T-cell (primary cell): ENCODE measurements around the gene NLRP9. TPM values are rescaled to one million over a fixed set of nuclear protein-coding genes. Genes with fewer than 3 reads are reported as not detected.
"Not testable (repeated sequence)": the region's sequence is repeated elsewhere in the genome, so short reads cannot be mapped to it uniquely, and the experiment has no call there.

Experiments used
- ATAC-seq, 4 experiments: fragments of 200-7000 bp in 3 of 4; fragments of 150-1000 bp in 1 of 4; cut with Tn5 transposase; replicated peaks in 1 of 4; 1 replicate in 3 of 4; 2 replicates in 1 of 4; pipeline ENCODE4 v1.10.0; 2021; ENCODE audit warnings: moderate library complexity in 3 of 4, mild to moderate bottlenecking in 2 of 4, moderate number of reproducible peaks in 1 of 4
- CTCF ChIA-PET, 2 donors: fragments of 300-600 bp; sonication (Branson Sonifier 250); formaldehyde crosslinking; loops; one replicate each; lab custom pipeline; 2022; ENCODE audit warnings: antibody characterized with exemption in 2 of 2; lab: Charles Lee
- POLR2A ChIA-PET, 2 donors: fragments of 300-600 bp; sonication (Branson Sonifier 250); formaldehyde crosslinking; loops; one replicate each; lab custom pipeline; 2022; ENCODE audit warnings: antibody characterized with exemption in 2 of 2; lab: Charles Lee
- DNase-seq, 35 experiments: peaks; one replicate each; pipeline versions ENCODE4 v3.0.0 to v3.0.0-alpha.2; 2013 to 2023
- H3K27ac ChIP-seq: one replicate; pipeline ENCODE4 v1.5.1; 2013; ENCODE audit warnings: low read length
- H3K27me3 ChIP-seq, 2 experiments: replicated peaks in 1 of 2; 1 replicate in 1 of 2; 2 replicates in 1 of 2; pipeline versions ENCODE4 v1.6.1 to v1.7.0; 2013; ENCODE audit warnings: low read length in 1 of 2, mixed read lengths in 1 of 2; ENCODE audit not compliant: control insufficient read depth in 2 of 2, insufficient read depth in 2 of 2; ENCODE audit errors: extremely low read depth in 1 of 2
- H3K36me3 ChIP-seq, 2 donors: 1 replicate in 1 of 2; 2 replicates in 1 of 2; pipeline versions ENCODE4 v1.6.1 to v1.7.0; 2013; ENCODE audit warnings: low read length in 1 of 2; ENCODE audit not compliant: control insufficient read depth in 2 of 2, insufficient read depth in 1 of 2; ENCODE audit errors: extremely low read depth in 1 of 2
- H3K4me1 ChIP-seq, 2 experiments: 1 replicate in 1 of 2; 2 replicates in 1 of 2; pipeline versions ENCODE4 v1.6.1 to v1.7.0; 2013; ENCODE audit warnings: low read length in 2 of 2, mixed read lengths in 1 of 2; ENCODE audit not compliant: insufficient read depth in 2 of 2, control insufficient read depth in 1 of 2; ENCODE audit errors: extremely low read depth in 1 of 2
- H3K4me3 ChIP-seq, 2 donors: 1 replicate in 1 of 2; 2 replicates in 1 of 2; pipeline versions ENCODE4 v1.5.1 to v1.7.0; 2013; ENCODE audit warnings: mild to moderate bottlenecking in 2 of 2, low read length in 1 of 2, moderate library complexity in 1 of 2; ENCODE audit not compliant: control insufficient read depth in 1 of 2; ENCODE audit errors: extremely low read depth in 1 of 2
- H3K9me3 ChIP-seq: 2 replicates; pipeline ENCODE4 v1.7.0; 2013
- H3K27ac Mint-ChIP-seq, 2 donors: one replicate each; pipeline ENCODE4 v1.8.0; 2020 to 2021; ENCODE audit warnings: mild to moderate bottlenecking in 2 of 2, mixed read lengths in 2 of 2
- H3K27me3 Mint-ChIP-seq, 2 donors: one replicate each; pipeline ENCODE4 v1.8.0; 2021 to 2022; ENCODE audit warnings: mixed read lengths in 2 of 2
- H3K36me3 Mint-ChIP-seq: one replicate; pipeline ENCODE4 v1.8.0; 2021; ENCODE audit warnings: mixed read lengths
- H3K4me1 Mint-ChIP-seq, 3 donors: one replicate each; pipeline ENCODE4 v1.8.0; 2020 to 2022; ENCODE audit warnings: mixed read lengths in 3 of 3, mild to moderate bottlenecking in 1 of 3
- H3K4me3 Mint-ChIP-seq, 3 donors: one replicate each; pipeline ENCODE4 v1.8.0; 2020 to 2022; ENCODE audit warnings: mild to moderate bottlenecking in 3 of 3, mixed read lengths in 3 of 3, moderate library complexity in 3 of 3
- H3K9me3 Mint-ChIP-seq, 3 donors: one replicate each; pipeline ENCODE4 v1.8.0; 2020 to 2022; ENCODE audit warnings: mixed read lengths in 3 of 3
- WGBS: methylation state at CpG from one replicate; pipeline ENCODE4 v1.1.5; 2013; ENCODE audit warnings: missing lambda C conversion rate; ENCODE audit not compliant: insufficient coverage; 5-methylcytosine and 5-hydroxymethylcytosine counted together
- total RNA-seq, 35 experiments: library from RNA in 6 of 35; stranded (reverse) in 6 of 35; fragments of 120-200 nt in 1 of 35; gene quantifications; one replicate each; pipeline versions ENCODE4 v1.2.1 to v1.2.4 and lab custom pipeline; 2013 to 2026

The NLRP9 gene
- total RNA-seq, 5 donors from 2014 or later (not counting 1 experiment from before 2014, with no cell fraction given), result not detected

DNA sequence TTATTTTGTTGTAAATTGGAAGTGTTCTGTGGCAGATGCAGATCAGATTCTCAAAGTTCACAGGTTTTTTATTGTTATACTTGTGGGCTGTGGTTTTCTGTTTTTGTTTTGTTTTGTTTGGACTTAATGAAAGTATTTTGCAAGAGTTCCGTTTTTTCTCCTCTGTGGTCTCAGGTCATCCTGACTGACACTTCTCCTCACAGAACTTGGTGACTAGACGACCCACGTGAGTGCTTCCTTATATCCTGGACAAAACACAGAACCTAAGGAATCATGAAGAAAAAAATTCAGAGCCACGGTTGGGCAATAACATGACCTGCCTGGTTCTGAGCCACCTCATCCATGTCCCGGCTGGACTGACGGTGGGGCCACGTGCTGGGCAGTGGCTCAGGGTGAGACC, 28.3 kb upstream of the NLRP9 start:
- peaks cover 0 to 10% of the 10 kb centered on the region in 2 experiments for H3K27me3 ChIP-seq
- DNase-seq (no peak), ATAC-seq (no peak)
- no peak overlapping the region for H3K4me3 Mint-ChIP-seq
- CTCF ChIA-PET, result no interaction called here
- H3K4me1 ChIP-seq, result no peaks in the 10 kb centered on the region
- H3K4me1 Mint-ChIP-seq, result no peaks in the 10 kb centered on the region
- H3K36me3 ChIP-seq, result no peaks in the 10 kb centered on the region
- H3K27me3 Mint-ChIP-seq, result peaks cover 24 to 36% of the 10 kb centered on the region in 2 donors
- POLR2A ChIA-PET, result no interaction called here
- H3K9me3 Mint-ChIP-seq, result peaks cover 2 to 4% (median 2%) of the 10 kb centered on the region in 3 donors
- no peaks in the 10 kb centered on the region for H3K9me3 ChIP-seq
- H3K36me3 Mint-ChIP-seq, result no peaks in the 10 kb centered on the region
- 58% methylated on average over 6 of the region's 7 CpGs for WGBS
- H3K27ac Mint-ChIP-seq, result no peak overlapping the region
- no peak overlapping the region for H3K27ac ChIP-seq
- H3K4me3 ChIP-seq, result no peak overlapping the region

DNA sequence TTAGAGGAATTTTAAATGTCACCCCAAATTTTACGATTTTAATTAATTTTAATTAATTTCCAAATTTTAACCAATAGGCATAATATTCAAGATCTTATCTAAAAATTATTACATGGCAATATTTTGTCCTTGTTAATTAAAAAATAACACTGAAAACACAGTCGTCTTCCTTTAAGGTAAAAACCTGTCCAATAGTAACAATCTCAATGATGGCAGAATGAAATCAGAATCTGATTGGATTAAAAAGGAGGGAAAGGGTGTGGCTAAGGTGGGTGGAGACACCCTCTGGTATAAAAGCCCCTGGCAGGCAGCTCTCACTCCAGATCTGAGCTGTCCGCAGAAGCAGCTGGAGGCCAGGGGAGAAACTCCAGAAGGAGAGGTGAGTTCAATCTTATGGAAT, 20.6 kb upstream of the NLRP9 start, which contains the start of gene RFPL4A:
RFPL4A (plus strand) TSS at position 301 of the 400 bp plus-strand sequence. CDS start 2,704 bp downstream, outside the sequence.
- no CpG with 5 or more reads among the region's 3 CpGs for WGBS
- H3K27ac ChIP-seq, H3K27me3 ChIP-seq, DNase-seq, ATAC-seq, H3K4me3 ChIP-seq, H3K4me1 Mint-ChIP-seq, CTCF ChIA-PET, H3K9me3 ChIP-seq, H3K4me3 Mint-ChIP-seq, POLR2A ChIA-PET, H3K4me1 ChIP-seq, H3K36me3 ChIP-seq, H3K27ac Mint-ChIP-seq, H3K36me3 Mint-ChIP-seq: not testable (repeated sequence)
- Mint-ChIP-seq H3K9me3 (peaks cover 0 to 14% (median 10%) of the 10 kb centered on the region in 3 donors), H3K27me3 (peaks cover 8 to 21% of the 10 kb centered on the region in 2 donors)

DNA sequence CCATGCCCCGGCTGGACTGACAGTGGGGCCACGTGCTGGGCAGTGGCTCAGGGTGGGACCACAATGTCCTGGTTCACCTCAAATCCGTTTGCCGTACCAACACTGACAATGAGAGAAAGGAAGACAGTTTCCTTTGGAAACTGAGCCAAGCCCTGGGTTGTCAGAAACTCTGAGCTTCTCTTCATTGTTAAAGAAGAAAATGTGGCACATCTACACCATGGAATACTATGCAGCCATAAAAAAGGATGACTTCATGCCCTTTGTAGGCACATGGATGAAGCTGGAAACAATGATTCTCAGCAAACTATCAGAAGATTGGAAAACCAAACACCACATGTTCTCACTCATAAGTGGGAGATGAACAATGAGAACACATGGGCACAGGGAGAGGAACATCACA, 18.6 kb upstream of the NLRP9 start:
- H3K36me3 ChIP-seq, H3K27me3 ChIP-seq, H3K36me3 Mint-ChIP-seq, ATAC-seq, H3K4me3 ChIP-seq, H3K4me1 Mint-ChIP-seq, H3K4me1 ChIP-seq, H3K4me3 Mint-ChIP-seq, H3K27ac ChIP-seq, H3K9me3 ChIP-seq, POLR2A ChIA-PET, DNase-seq, H3K27ac Mint-ChIP-seq, CTCF ChIA-PET: not testable (repeated sequence)
- peaks cover 0 to 14% (median 10%) of the 10 kb centered on the region in 3 donors for H3K9me3 Mint-ChIP-seq
- H3K27me3 Mint-ChIP-seq, result peaks cover 8 to 25% of the 10 kb centered on the region in 2 donors
- WGBS, result 73% methylated on average over 4 of the region's 4 CpGs

DNA sequence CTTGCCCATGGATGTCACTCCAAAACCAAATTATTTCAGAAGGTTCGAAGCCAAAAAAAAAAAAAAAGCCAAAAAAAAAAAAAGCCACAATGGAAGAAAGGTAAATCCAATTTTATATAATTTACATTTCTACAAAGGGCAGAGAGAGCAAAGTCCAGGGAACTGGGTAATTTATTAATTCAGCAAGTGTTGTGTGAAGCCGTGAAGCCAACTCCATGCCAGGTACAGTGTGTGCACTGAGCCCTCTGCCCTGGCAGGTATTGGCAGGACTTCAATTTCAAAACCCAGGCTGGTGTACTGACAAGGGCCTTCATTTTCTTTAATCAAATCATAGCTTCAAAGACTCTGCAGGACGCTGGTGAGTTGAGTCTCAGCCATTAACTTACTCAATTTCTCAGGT, 15.2 kb upstream of the NLRP9 start:
- CTCF ChIA-PET, result no interaction called here
- H3K36me3 Mint-ChIP-seq, result no peaks in the 10 kb centered on the region
- POLR2A ChIA-PET, result interaction anchor here in 1 of 2 donors (0.7 kb wide), 1 partner anchor 1066 kb away, joined by 5 read pairs; no protein-coding TSS in a partner anchor
- peaks cover 0 to 6% (median 5%) of the 10 kb centered on the region in 3 donors for H3K9me3 Mint-ChIP-seq
- Histone ChIP-seq H3K27me3 (peaks cover 0 to 8% of the 10 kb centered on the region in 2 experiments), H3K36me3 (no peaks in the 10 kb centered on the region), H3K9me3 (no peaks in the 10 kb centered on the region), H3K27ac (no peak overlapping the region), H3K4me1 (no peaks in the 10 kb centered on the region), H3K4me3 (no peak overlapping the region)
- no peak overlapping the region for H3K27ac Mint-ChIP-seq
- no CpG with 5 or more reads among the region's 3 CpGs for WGBS
- H3K4me1 Mint-ChIP-seq, result no peaks in the 10 kb centered on the region
- DNase-seq, result no peak
- no peak for ATAC-seq
- no peak overlapping the region for H3K4me3 Mint-ChIP-seq
- H3K27me3 Mint-ChIP-seq, result peaks cover 8 to 16% of the 10 kb centered on the region in 2 donors

DNA sequence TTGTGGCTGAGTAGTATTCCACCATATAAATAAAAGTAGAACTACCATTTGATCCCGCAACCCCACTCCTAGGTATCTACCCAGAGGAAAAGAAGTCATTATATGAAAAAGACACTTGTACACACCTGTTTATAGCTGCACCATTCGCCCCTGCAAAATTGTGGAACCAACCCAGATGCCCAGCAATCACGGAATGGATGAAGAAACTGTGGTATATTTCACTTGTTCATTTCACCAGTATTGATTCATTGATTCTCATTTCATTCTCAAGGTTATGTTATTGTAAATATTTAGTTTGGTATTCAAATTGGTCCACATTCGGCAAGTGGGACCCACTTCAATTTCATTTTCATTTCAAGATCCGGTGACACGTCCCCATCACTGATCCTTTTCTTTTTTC, 12.5 kb upstream of the NLRP9 start:
- Mint-ChIP-seq H3K27ac (no peak overlapping the region), H3K4me3 (no peak overlapping the region), H3K36me3 (no peaks in the 10 kb centered on the region), H3K9me3 (no peaks in the 10 kb centered on the region), H3K4me1 (no peaks in the 10 kb centered on the region), H3K27me3 (peaks cover 5 to 9% of the 10 kb centered on the region in 2 donors)
- no peak overlapping the region for H3K27ac ChIP-seq
- no peak overlapping the region for H3K4me3 ChIP-seq
- POLR2A ChIA-PET, result no interaction called here
- CTCF ChIA-PET, result no interaction called here
- ATAC-seq, result no peak
- H3K9me3 ChIP-seq, result no peaks in the 10 kb centered on the region
- no peaks in the 10 kb centered on the region for H3K36me3 ChIP-seq
- H3K27me3 ChIP-seq, result peaks cover 0 to 3% of the 10 kb centered on the region in 2 experiments
- WGBS, result no CpG with 5 or more reads among the region's 6 CpGs
- DNase-seq, result no peak
- no peaks in the 10 kb centered on the region for H3K4me1 ChIP-seq

DNA sequence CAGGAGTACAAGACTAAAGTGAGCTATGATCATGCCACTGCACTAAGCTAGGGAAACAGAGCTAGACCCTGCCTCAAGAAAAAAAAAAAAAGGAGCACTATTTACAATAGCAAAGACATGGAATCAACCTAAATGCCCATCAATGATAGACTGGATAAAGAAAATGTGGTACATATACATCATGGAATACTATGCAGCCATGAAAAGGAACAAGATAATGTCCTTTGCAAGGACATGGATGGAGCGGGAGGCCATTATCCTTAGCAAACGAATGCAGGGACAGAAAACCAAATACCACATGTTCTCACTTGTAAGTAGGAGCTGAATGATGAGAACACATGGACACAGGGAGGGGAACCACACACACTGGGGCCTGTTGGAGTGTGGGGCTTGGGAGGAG, 7.8 kb downstream of the NLRP9 start:
- ATAC-seq, H3K9me3 Mint-ChIP-seq, H3K27ac ChIP-seq, DNase-seq, H3K27ac Mint-ChIP-seq, H3K4me1 Mint-ChIP-seq, H3K36me3 Mint-ChIP-seq, CTCF ChIA-PET, H3K27me3 Mint-ChIP-seq, H3K36me3 ChIP-seq, H3K4me3 Mint-ChIP-seq, H3K27me3 ChIP-seq, H3K4me3 ChIP-seq, POLR2A ChIA-PET, H3K9me3 ChIP-seq, H3K4me1 ChIP-seq: not testable (repeated sequence)
- no CpG with 5 or more reads among the region's 2 CpGs for WGBS

DNA sequence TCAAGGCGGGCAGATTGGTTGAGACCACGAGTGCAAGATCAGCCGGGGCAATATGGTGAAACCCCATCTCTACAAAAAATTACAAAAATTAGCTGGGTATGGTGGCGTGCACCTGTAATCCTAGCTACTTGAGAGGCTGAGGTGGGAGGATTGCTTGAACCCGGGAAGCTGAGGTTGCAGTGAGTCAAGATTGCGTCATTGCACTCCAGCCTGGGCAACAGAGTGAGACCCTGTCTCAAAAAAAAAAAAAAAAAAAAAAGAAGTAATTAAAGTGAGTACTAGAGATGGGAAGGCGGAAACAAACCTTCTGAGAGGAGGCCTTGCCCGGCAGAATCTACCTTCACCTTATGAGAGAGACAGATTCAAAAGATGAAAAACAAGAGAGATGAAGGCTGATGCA, 14.7 kb downstream of the NLRP9 start:
- DNase-seq, result no peak
- no peak overlapping the region for H3K4me3 Mint-ChIP-seq
- H3K27ac Mint-ChIP-seq, result no peak overlapping the region
- no CpG with 5 or more reads among the region's 8 CpGs for WGBS
- ChIA-PET POLR2A (no interaction called here), CTCF (no interaction called here)
- peaks cover 10 to 23% (median 15%) of the 10 kb centered on the region in 3 donors for H3K9me3 Mint-ChIP-seq
- no peaks in the 10 kb centered on the region for H3K36me3 ChIP-seq
- H3K4me1 Mint-ChIP-seq, result no peaks in the 10 kb centered on the region
- no peak overlapping the region for H3K4me3 ChIP-seq
- no peaks in the 10 kb centered on the region for H3K4me1 ChIP-seq
- peaks cover 29 to 36% of the 10 kb centered on the region in 2 donors for H3K27me3 Mint-ChIP-seq
- peaks cover 2% of the 10 kb centered on the region for H3K9me3 ChIP-seq
- H3K27ac ChIP-seq, result no peak overlapping the region
- H3K36me3 Mint-ChIP-seq, result no peaks in the 10 kb centered on the region
- no peak for ATAC-seq
- H3K27me3 ChIP-seq, result peaks cover 0 to 22% of the 10 kb centered on the region in 2 experiments
